OCI-LY7 (cell line): Measurements from ENCODE around the gene CRY1.
"Not testable (repeated sequence)": the region's sequence is repeated elsewhere in the genome, so short reads cannot be mapped to it uniquely, and the experiment has no call there.

Experiments used
- EZH2phosphoT487 ChIP-seq: fragments of 200-600 bp; sonication (generic); IDR thresholded peaks from 2 replicates; pipeline ENCODE4 v1.6.1; 2018; ENCODE audit warnings: low read depth, borderline replicate concordance, mild to moderate bottlenecking, mixed run types, antibody characterized with exemption, low read length, moderate library complexity, mixed read lengths
- TF ChIP-seq, protein P1 (sequence below): fragments of 200-600 bp; sonication (generic); conservative IDR thresholded peaks from 2 replicates; pipeline ENCODE4 v1.5.1; 2014; ENCODE audit warnings: mild to moderate bottlenecking, antibody characterized with exemption, low read length, moderate library complexity, mixed read lengths

DNA sequence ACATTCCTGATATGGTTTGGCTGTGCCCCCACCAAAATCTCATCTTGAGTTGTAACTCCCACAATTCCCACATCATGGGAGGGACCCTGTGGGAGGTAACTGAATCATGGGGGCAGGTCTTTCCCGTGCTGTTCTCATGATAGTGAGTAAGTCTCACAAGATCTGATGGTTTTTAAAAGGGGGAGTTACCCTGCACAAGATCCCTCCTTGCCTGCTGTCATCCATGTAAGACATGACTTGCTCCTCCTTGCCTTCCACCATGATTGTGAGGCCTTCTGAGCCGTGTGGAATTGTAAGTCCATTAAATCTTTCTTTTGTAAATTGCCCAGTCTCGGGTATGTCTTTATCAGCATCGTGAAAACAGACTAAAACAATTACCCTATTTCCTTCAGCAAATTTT is 90.7 kb downstream of the CRY1 start:
- TF ChIP-seq, protein P1, sequence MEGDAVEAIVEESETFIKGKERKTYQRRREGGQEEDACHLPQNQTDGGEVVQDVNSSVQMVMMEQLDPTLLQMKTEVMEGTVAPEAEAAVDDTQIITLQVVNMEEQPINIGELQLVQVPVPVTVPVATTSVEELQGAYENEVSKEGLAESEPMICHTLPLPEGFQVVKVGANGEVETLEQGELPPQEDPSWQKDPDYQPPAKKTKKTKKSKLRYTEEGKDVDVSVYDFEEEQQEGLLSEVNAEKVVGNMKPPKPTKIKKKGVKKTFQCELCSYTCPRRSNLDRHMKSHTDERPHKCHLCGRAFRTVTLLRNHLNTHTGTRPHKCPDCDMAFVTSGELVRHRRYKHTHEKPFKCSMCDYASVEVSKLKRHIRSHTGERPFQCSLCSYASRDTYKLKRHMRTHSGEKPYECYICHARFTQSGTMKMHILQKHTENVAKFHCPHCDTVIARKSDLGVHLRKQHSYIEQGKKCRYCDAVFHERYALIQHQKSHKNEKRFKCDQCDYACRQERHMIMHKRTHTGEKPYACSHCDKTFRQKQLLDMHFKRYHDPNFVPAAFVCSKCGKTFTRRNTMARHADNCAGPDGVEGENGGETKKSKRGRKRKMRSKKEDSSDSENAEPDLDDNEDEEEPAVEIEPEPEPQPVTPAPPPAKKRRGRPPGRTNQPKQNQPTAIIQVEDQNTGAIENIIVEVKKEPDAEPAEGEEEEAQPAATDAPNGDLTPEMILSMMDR = not testable (repeated sequence)
- TF ChIP-seq EZH2phosphoT487 = not testable (repeated sequence)
